KOPT-K1 (cell line): ENCODE results near the gene CHL1.
"Not testable (repeated sequence)": the region's sequence is repeated elsewhere in the genome, so short reads cannot be mapped to it uniquely, and the experiment has no call there.

Experiments used
- H3K27ac ChIP-seq: fragments of 200-600 bp; sonication (generic); 2 replicates; pipeline ENCODE4 v1.5.1; 2016; ENCODE audit warnings: antibody characterized with exemption, mild to moderate bottlenecking, low read depth, low read length; ENCODE audit not compliant: poor library complexity, severe bottlenecking
- H3K36me3 ChIP-seq: fragments of 200-600 bp; sonication (generic); 2 replicates; pipeline ENCODE4 v1.5.1; 2017; ENCODE audit warnings: antibody characterized with exemption, mild to moderate bottlenecking, low read length, moderate library complexity; ENCODE audit not compliant: insufficient read depth
- H3K9me3 ChIP-seq: fragments of 200-600 bp; sonication (generic); 2 replicates; pipeline ENCODE4 v1.5.1; 2017; ENCODE audit warnings: antibody characterized with exemption, low read length, mild to moderate bottlenecking; ENCODE audit not compliant: insufficient read depth, poor library complexity, severe bottlenecking

Gene CHL1

GRCh38 chr3:362681-363338 lies 166.2 kb downstream of the CHL1 start:
- Histone ChIP-seq H3K9me3 (no peaks in the 10 kb centered on the region), H3K27ac (no peak overlapping the region), H3K36me3 (no peaks in the 10 kb centered on the region)

GRCh38 chr3:364287-364686 lies 167.7 kb downstream of the CHL1 start:
- H3K36me3 ChIP-seq, result no peaks in the 10 kb centered on the region
- no peaks in the 10 kb centered on the region for H3K9me3 ChIP-seq
- no peak overlapping the region for H3K27ac ChIP-seq

- Histone ChIP-seq H3K36me3 (no peaks in the 10 kb centered on the region), H3K27ac (no peak overlapping the region), H3K9me3 (no peaks in the 10 kb centered on the region)
These were observed 168.7 kb downstream of the CHL1 start for GRCh38 chr3:365268-365667.

- H3K9me3 ChIP-seq, H3K27ac ChIP-seq, H3K36me3 ChIP-seq: not testable (repeated sequence)
These were observed 169.7 kb downstream of the CHL1 start for GRCh38 chr3:366253-366652.

- no peaks in the 10 kb centered on the region for H3K36me3 ChIP-seq
- H3K9me3 ChIP-seq, result no peaks in the 10 kb centered on the region
These were observed 176.7 kb downstream of the CHL1 start for GRCh38 chr3:373193-373779.

GRCh38 chr3:374459-374858 lies 177.9 kb downstream of the CHL1 start:
- no peaks in the 10 kb centered on the region for H3K36me3 ChIP-seq
- no peak overlapping the region for H3K27ac ChIP-seq
- no peaks in the 10 kb centered on the region for H3K9me3 ChIP-seq

More at GRCh38 chr3:373193-373779, 176.7 kb downstream of the CHL1 start:
- H3K27ac ChIP-seq, result no peak overlapping the region

GRCh38 chr3:377158-377561 lies 180.6 kb downstream of the CHL1 start:
- no peaks in the 10 kb centered on the region for H3K9me3 ChIP-seq
- H3K36me3 ChIP-seq, result no peaks in the 10 kb centered on the region
- H3K27ac ChIP-seq, result no peak overlapping the region

GRCh38 chr3:380801-381200 lies 184.2 kb downstream of the CHL1 start:
- Histone ChIP-seq H3K27ac (no peak overlapping the region), H3K36me3 (no peaks in the 10 kb centered on the region), H3K9me3 (no peaks in the 10 kb centered on the region)

GRCh38 chr3:385151-385550 lies 188.6 kb downstream of the CHL1 start:
- Histone ChIP-seq H3K9me3 (no peaks in the 10 kb centered on the region), H3K27ac (no peak overlapping the region), H3K36me3 (no peaks in the 10 kb centered on the region)

GRCh38 chr3:394775-395174 lies 198.2 kb downstream of the CHL1 start:
- Histone ChIP-seq H3K36me3 (no peaks in the 10 kb centered on the region), H3K9me3 (no peaks in the 10 kb centered on the region), H3K27ac (no peak overlapping the region)

GRCh38 chr3:396293-396692 lies 199.7 kb downstream of the CHL1 start:
- H3K27ac ChIP-seq, result no peak overlapping the region
- no peaks in the 10 kb centered on the region for H3K9me3 ChIP-seq
- H3K36me3 ChIP-seq, result no peaks in the 10 kb centered on the region

- Histone ChIP-seq H3K27ac (no peak overlapping the region), H3K36me3 (no peaks in the 10 kb centered on the region), H3K9me3 (no peaks in the 10 kb centered on the region)
These were observed 203.1 kb downstream of the CHL1 start for GRCh38 chr3:399647-400046.

GRCh38 chr3:403826-404225 lies 207.3 kb downstream of the CHL1 start:
- H3K36me3 ChIP-seq, result no peaks in the 10 kb centered on the region
- no peak overlapping the region for H3K27ac ChIP-seq
- no peaks in the 10 kb centered on the region for H3K9me3 ChIP-seq

GRCh38 chr3:409011-409410 lies 212.4 kb downstream of the CHL1 start:
- Histone ChIP-seq H3K27ac (no peak overlapping the region), H3K36me3 (no peaks in the 10 kb centered on the region), H3K9me3 (no peaks in the 10 kb centered on the region)

GRCh38 chr3:411226-411625 lies 214.7 kb downstream of the CHL1 start:
- Histone ChIP-seq H3K27ac (no peak overlapping the region), H3K9me3 (no peaks in the 10 kb centered on the region), H3K36me3 (no peaks in the 10 kb centered on the region)

- Histone ChIP-seq H3K36me3 (no peaks in the 10 kb centered on the region), H3K27ac (no peak overlapping the region), H3K9me3 (no peaks in the 10 kb centered on the region)
These were observed 217.5 kb downstream of the CHL1 start for GRCh38 chr3:414063-414462.
